Smooth muscle cell (in vitro differentiated cells): ENCODE measurements around the gene MARCHF5. TPM values are rescaled to one million over a fixed set of nuclear protein-coding genes. Genes with fewer than 3 reads are reported as not detected.

Experiments
- DNase-seq: peaks from one replicate; lab custom pipeline; 2025; ENCODE audit not compliant: unreplicated experiment; lab: John Stamatoyannopoulos, UW
- H2AFZ ChIP-seq: fragments of 200-600 bp; sonication (generic); 2 replicates; pipeline ENCODE4 v1.6.0; 2016; ENCODE audit warnings: antibody characterized with exemption, low read depth, mild to moderate bottlenecking
- H3F3A ChIP-seq: fragments of 200-600 bp; sonication (generic); 2 replicates; pipeline ENCODE4 v1.6.0; 2017; ENCODE audit warnings: antibody characterized with exemption, low read depth
- H3K27ac ChIP-seq: fragments of 200-600 bp; sonication (generic); 2 replicates; pipeline ENCODE4 v1.5.1; 2016; ENCODE audit warnings: low read depth, mild to moderate bottlenecking
- H3K27me3 ChIP-seq: fragments of 200-600 bp; sonication (generic); 2 replicates; pipeline ENCODE4 v1.6.1; 2016; ENCODE audit warnings: low read depth, mild to moderate bottlenecking
- H3K36me3 ChIP-seq: fragments of 200-600 bp; sonication (generic); 2 replicates; pipeline ENCODE4 v1.5.1; 2016; ENCODE audit warnings: low read depth
- H3K4me1 ChIP-seq: fragments of 200-600 bp; sonication (generic); 2 replicates; pipeline ENCODE4 v1.5.1; 2016; ENCODE audit warnings: low read depth
- H3K4me2 ChIP-seq: fragments of 200-600 bp; sonication (generic); 2 replicates; pipeline ENCODE4 v1.6.0; 2016; ENCODE audit warnings: mild to moderate bottlenecking
- H3K4me3 ChIP-seq: fragments of 200-600 bp; sonication (generic); 2 replicates; pipeline ENCODE4 v1.5.1; 2016; ENCODE audit warnings: mild to moderate bottlenecking
- H3K79me2 ChIP-seq: fragments of 200-600 bp; sonication (generic); 2 replicates; pipeline ENCODE4 v1.6.0; 2016; ENCODE audit warnings: low read depth, mild to moderate bottlenecking
- H3K9ac ChIP-seq: fragments of 200-600 bp; sonication (generic); 2 replicates; pipeline ENCODE4 v1.6.0; 2016; ENCODE audit warnings: low read depth
- H3K9me3 ChIP-seq: fragments of 200-600 bp; sonication (generic); replicated peaks from 2 replicates; pipeline ENCODE4 v1.5.1; 2016; ENCODE audit warnings: low read depth
- H4K20me1 ChIP-seq: fragments of 200-600 bp; sonication (generic); 2 replicates; pipeline ENCODE4 v1.6.0; 2016; ENCODE audit warnings: low read depth
- CTCF ChIP-seq: fragments of 200-600 bp; sonication (generic); IDR thresholded peaks from 2 replicates; pipeline ENCODE4 v1.5.1; 2017; ENCODE audit warnings: borderline replicate concordance, mild to moderate bottlenecking, antibody characterized with exemption; ENCODE audit not compliant: insufficient read depth, poor library complexity, severe bottlenecking
- WGBS: methylation state at CpG from one replicate; pipeline ENCODE4 v1.1.7; 2016; ENCODE audit warnings: low lambda C conversion rate; 5-methylcytosine and 5-hydroxymethylcytosine counted together
- polyA plus RNA-seq: library from polyadenylated mRNA; unstranded; fragments of >200 nt; fragmentation: Nextera tagmentation; extraction: Ambion mirVana; gene quantifications from 2 replicates; pipeline ENCODE4 v1.2.1, GENCODE V29; 2016
- total RNA-seq: library from RNA; depleted of rRNA; stranded (reverse); fragments of >200 nt; gene quantifications from 2 replicates; pipeline ENCODE4 v1.2.3, GENCODE V29; 2014

The MARCHF5 gene
- total and polyA plus RNA-seq, 2 experiments from 2014 or later: 19.6 to 46.8 TPM

- H2AFZ ChIP-seq: no peak overlapping the region
- H3K9me3 ChIP-seq: no peaks in the 10 kb centered on the region
- H4K20me1 ChIP-seq: peaks cover 50% of the 10 kb centered on the region
- no peaks in the 10 kb centered on the region for H3K27me3 ChIP-seq
- H3K4me3 ChIP-seq: no peak overlapping the region
- WGBS: 81% methylated on average over 4 of the region's 4 CpGs
- H3K4me2 ChIP-seq: no peak overlapping the region
- H3K9ac ChIP-seq: no peak overlapping the region
- no peak overlapping the region for H3K27ac ChIP-seq
- H3F3A ChIP-seq: peaks cover 3% of the 10 kb centered on the region
- no peaks in the 10 kb centered on the region for H3K79me2 ChIP-seq
- DNase-seq: no peak
- H3K4me1 ChIP-seq: no peaks in the 10 kb centered on the region
- H3K36me3 ChIP-seq: peaks cover 4% of the 10 kb centered on the region
- no peak for TF ChIP-seq CTCF
These were observed 59.4 kb downstream of the MARCHF5 start for GRCh38 chr10:92350411-92350810.

DNA sequence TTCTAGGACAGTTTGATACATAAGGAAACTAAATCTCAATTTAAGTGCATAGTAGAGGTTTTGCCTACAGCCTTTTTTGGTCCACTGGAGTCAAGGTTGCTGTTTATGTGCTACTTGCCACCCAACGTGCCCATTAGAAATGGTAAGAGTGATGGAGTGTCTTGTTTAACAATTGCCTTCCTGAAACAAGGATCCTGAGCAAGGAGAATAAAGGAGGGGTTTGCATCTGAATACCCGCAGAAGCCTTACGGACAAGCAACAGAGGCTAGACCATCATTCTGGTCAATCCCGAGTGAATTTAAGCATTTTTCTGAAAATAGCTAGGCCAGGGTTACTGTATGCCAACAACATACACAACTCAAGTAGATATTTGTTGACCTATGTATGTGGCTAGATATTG lies 63.6 kb downstream of the MARCHF5 start:
- Histone ChIP-seq H3K36me3 (no peaks in the 10 kb centered on the region), H3K9me3 (no peaks in the 10 kb centered on the region), H3K4me2 (no peak overlapping the region), H3K4me3 (no peak overlapping the region), H3K4me1 (no peaks in the 10 kb centered on the region), H3K27ac (no peak overlapping the region), H4K20me1 (peaks cover 29% of the 10 kb centered on the region), H3K79me2 (no peaks in the 10 kb centered on the region), H3K27me3 (no peaks in the 10 kb centered on the region), H2AFZ (no peak overlapping the region), H3F3A (peaks cover 3% of the 10 kb centered on the region), H3K9ac (no peak overlapping the region)
- TF ChIP-seq CTCF: no peak
- no peak for DNase-seq
- WGBS: 67% methylated on average over 4 of the region's 4 CpGs

GRCh38 chr10:92356041-92356440 lies 65.1 kb downstream of the MARCHF5 start:
- no peak overlapping the region for H3K4me2 ChIP-seq
- peaks cover 16% of the 10 kb centered on the region for H4K20me1 ChIP-seq
- H3K9me3 ChIP-seq: no peaks in the 10 kb centered on the region
- H3F3A ChIP-seq: peaks cover 3% of the 10 kb centered on the region
- no peaks in the 10 kb centered on the region for H3K4me1 ChIP-seq
- no peak for TF ChIP-seq CTCF
- no peaks in the 10 kb centered on the region for H3K27me3 ChIP-seq
- DNase-seq: no peak
- H3K4me3 ChIP-seq: no peak overlapping the region
- H2AFZ ChIP-seq: no peak overlapping the region
- no peaks in the 10 kb centered on the region for H3K79me2 ChIP-seq
- H3K36me3 ChIP-seq: no peaks in the 10 kb centered on the region
- 94% methylated on average over 7 of the region's 7 CpGs for WGBS
- no peak overlapping the region for H3K9ac ChIP-seq
- no peak overlapping the region for H3K27ac ChIP-seq

DNA sequence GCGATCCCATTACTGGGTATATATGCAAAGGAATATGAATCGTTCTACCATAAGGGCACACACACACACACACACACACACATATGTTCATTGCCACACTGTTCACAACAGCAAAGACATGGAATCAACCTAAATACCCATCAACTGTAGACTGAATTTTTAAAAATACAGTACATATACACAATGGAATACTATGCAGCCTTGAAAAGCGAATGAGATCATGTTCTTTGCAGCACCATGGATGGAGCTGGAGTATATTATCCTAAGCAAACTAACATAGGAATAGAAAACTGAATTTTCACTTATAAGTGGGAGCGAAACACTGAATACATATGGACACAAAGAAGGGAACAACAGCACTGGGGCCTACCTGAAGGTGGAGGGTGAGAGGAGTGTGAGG lies 72.5 kb downstream of the MARCHF5 start:
- no peak overlapping the region for H3K27ac ChIP-seq
- H3K4me1 ChIP-seq: no peaks in the 10 kb centered on the region
- TF ChIP-seq CTCF: no peak
- H3F3A ChIP-seq: no peaks in the 10 kb centered on the region
- no peak overlapping the region for H3K9ac ChIP-seq
- H3K4me2 ChIP-seq: no peak overlapping the region
- H3K4me3 ChIP-seq: no peak overlapping the region
- H3K36me3 ChIP-seq: no peaks in the 10 kb centered on the region
- H3K9me3 ChIP-seq: no peaks in the 10 kb centered on the region
- H4K20me1 ChIP-seq: no peaks in the 10 kb centered on the region
- H2AFZ ChIP-seq: no peak overlapping the region
- no peak for DNase-seq
- H3K27me3 ChIP-seq: no peaks in the 10 kb centered on the region
- 97% methylated on average over 4 of the region's 4 CpGs for WGBS
- no peaks in the 10 kb centered on the region for H3K79me2 ChIP-seq
